SU-DHL-6 (cell line): ENCODE results near the gene USP11.

Experiments used
- H2AFZ ChIP-seq: fragments of 200-600 bp; sonication (generic); 2 replicates; pipeline ENCODE4 v1.6.1; 2014; ENCODE audit warnings: low read depth, mild to moderate bottlenecking, moderate library complexity, mixed read lengths, antibody characterized with exemption, low read length; ENCODE audit not compliant: severe bottlenecking
- H3F3A ChIP-seq: fragments of 200-600 bp; shearing (Covaris generic); 2 replicates; pipeline ENCODE4 v1.6.0; 2016; ENCODE audit warnings: antibody characterized with exemption, mild to moderate bottlenecking; ENCODE audit not compliant: insufficient read depth
- H3K27ac ChIP-seq: fragments of 200-600 bp; sonication (generic); 2 replicates; pipeline ENCODE4 v1.5.1; 2016; ENCODE audit warnings: low read depth, mild to moderate bottlenecking, low read length, moderate library complexity, mixed read lengths
- H3K27me3 ChIP-seq: fragments of 200-600 bp; sonication (generic), shearing (Covaris generic); 2 replicates; pipeline ENCODE4 v1.6.0; 2014; ENCODE audit warnings: mild to moderate bottlenecking, low read length
- H3K36me3 ChIP-seq: fragments of 200-600 bp; sonication (generic); 2 replicates; pipeline ENCODE4 v1.6.1; 2014; ENCODE audit warnings: mild to moderate bottlenecking, low read length, mixed read lengths
- H3K4me2 ChIP-seq: fragments of 300-600, 200-600 bp; shearing (Covaris generic), sonication (generic); 2 replicates; pipeline ENCODE4 v1.6.0; 2014; ENCODE audit warnings: low read length, low read depth, mild to moderate bottlenecking; ENCODE audit not compliant: poor library complexity, severe bottlenecking
- H3K4me3 ChIP-seq: fragments of 200-600 bp; sonication (generic); 2 replicates; pipeline ENCODE4 v1.5.1; 2014; ENCODE audit warnings: antibody characterized with exemption, low read length, mild to moderate bottlenecking, mixed read lengths; ENCODE audit not compliant: insufficient read depth, poor library complexity, severe bottlenecking
- H3K79me2 ChIP-seq: fragments of 200-600 bp; sonication (generic); 2 replicates; pipeline ENCODE4 v1.6.1; 2014; ENCODE audit warnings: mild to moderate bottlenecking, low read length, moderate library complexity; ENCODE audit not compliant: insufficient read depth
- H3K9ac ChIP-seq: fragments of 200-600 bp; sonication (generic); 2 replicates; pipeline ENCODE4 v1.7.0; 2014; ENCODE audit warnings: mild to moderate bottlenecking, low read length
- H3K9me2 ChIP-seq: fragments of 200-600 bp; sonication (generic); replicated peaks from 2 replicates; pipeline ENCODE4 v1.6.1; 2014; ENCODE audit warnings: low read length; ENCODE audit not compliant: insufficient read depth
- H3K9me3 ChIP-seq: fragments of 200-600 bp; sonication (generic); 2 replicates; pipeline ENCODE4 v1.6.1; 2014; ENCODE audit warnings: low read length, mixed read lengths; ENCODE audit not compliant: insufficient read depth
- H4K20me1 ChIP-seq: fragments of 200-600 bp; sonication (generic); 2 replicates; pipeline ENCODE4 v1.6.1; 2014; ENCODE audit warnings: low read depth, mild to moderate bottlenecking, antibody characterized with exemption, low read length, moderate library complexity, mixed read lengths
- CTCF ChIP-seq: fragments of 200-600 bp; sonication (generic); IDR thresholded peaks from one replicate; pipeline ENCODE4 v1.5.1; 2017; ENCODE audit warnings: antibody characterized with exemption, mild to moderate bottlenecking, low read length, moderate library complexity; ENCODE audit not compliant: insufficient read depth, poor library complexity, severe bottlenecking
- EZH2phosphoT487 ChIP-seq: fragments of 200-600 bp; sonication (generic), shearing (Covaris generic); conservative IDR thresholded peaks from 2 replicates; pipeline ENCODE4 v1.6.1; 2018; ENCODE audit warnings: mild to moderate bottlenecking, antibody characterized with exemption, low read length, moderate library complexity, mixed read lengths

Gene USP11

GRCh38 chrX:47217121-47217851, 15.5 kb upstream of the USP11 start:
- Histone ChIP-seq H3K4me3 (peak overlapping the region; percentile 41), H3K9me3 (no peaks in the 10 kb centered on the region), H3K79me2 (peaks cover 37% of the 10 kb centered on the region), H3F3A (peaks cover 15% of the 10 kb centered on the region), H2AFZ (no peak overlapping the region), H3K9ac (peak overlapping the region; percentile 30; the same call in 1 of the 2 replicates), H4K20me1 (peaks cover 5% of the 10 kb centered on the region; the same call in 1 of the 2 replicates), H3K27me3 (no peaks in the 10 kb centered on the region), H3K4me2 (peak overlapping the region; percentile 60), H3K27ac (peak overlapping the region; percentile 58), H3K9me2 (no peaks in the 10 kb centered on the region), H3K36me3 (no peaks in the 10 kb centered on the region)
- TF ChIP-seq EZH2phosphoT487 = no peak
- TF ChIP-seq CTCF = no peak

- no peaks in the 10 kb centered on the region for H3K9me3 ChIP-seq
- H3K27me3 ChIP-seq = no peaks in the 10 kb centered on the region
- H3K9ac ChIP-seq = peak overlapping the region; percentile 97
- H3K4me2 ChIP-seq = peak overlapping the region; percentile 48
- TF ChIP-seq EZH2phosphoT487 (no peak), CTCF (no peak)
- no peaks in the 10 kb centered on the region for H3K36me3 ChIP-seq
- peak overlapping the region; percentile 87 for H3K27ac ChIP-seq
- H2AFZ ChIP-seq = peak overlapping the region; percentile 46
- H3K79me2 ChIP-seq = peaks cover 38% of the 10 kb centered on the region
- H3F3A ChIP-seq = peaks cover 15% of the 10 kb centered on the region
- peak overlapping the region; percentile 69 for H3K4me3 ChIP-seq
- peaks cover 5% of the 10 kb centered on the region; the same call in 1 of the 2 replicates for H4K20me1 ChIP-seq
- no peaks in the 10 kb centered on the region for H3K9me2 ChIP-seq
Measured at GRCh38 chrX:47217852-47218279, 14.9 kb upstream of the USP11 start.

GRCh38 chrX:47218280-47218919, 14.4 kb upstream of the USP11 start, which contains the start of gene CDK16:
Gene CDK16 (plus strand): TSS chrX:47218681. CDS start chrX:47223558, 4,877 bp downstream.
- Histone ChIP-seq H3K79me2 (peaks cover 38% of the 10 kb centered on the region), H3K27me3 (no peaks in the 10 kb centered on the region), H3K4me2 (peak within 1 kb of the TSS; percentile 78), H3K9ac (peak within 1 kb of the TSS; percentile 97), H3K4me3 (peak within 1 kb of the TSS; percentile 69), H3K36me3 (no peaks in the 10 kb centered on the region), H4K20me1 (peaks cover 5% of the 10 kb centered on the region; the same call in 1 of the 2 replicates), H3K9me3 (no peaks in the 10 kb centered on the region), H3K27ac (peak within 1 kb of the TSS; percentile 87), H2AFZ (peak within 1 kb of the TSS; percentile 46), H3K9me2 (no peaks in the 10 kb centered on the region), H3F3A (peaks cover 15% of the 10 kb centered on the region)
- no peak for TF ChIP-seq EZH2phosphoT487
- no peak for TF ChIP-seq CTCF
